Stimulated activated naive CD8-positive, alpha-beta T cell treated with anti-CD3 and anti-CD28 coated beads, Interleukin-15, amount 100 ng/mL, for 72 hours (primary cell): ENCODE data around the gene TMEM231.
A peak's percentile ranks its signal among the peaks of the same experiment; 100 is the strongest.
"Not testable (repeated sequence)": the region's sequence is repeated elsewhere in the genome, so short reads cannot be mapped to it uniquely, and the experiment has no call there.

Experiments
- ATAC-seq: fragments of 150-1000 bp; cut with Tn5 transposase; 2 replicates; pipeline ENCODE4 v1.10.0; 2021; ENCODE audit warnings: mild to moderate bottlenecking, moderate library complexity
- DNase-seq, 2 donors: peaks; one replicate each; pipeline ENCODE4 v3.0.0; 2021 to 2022
- H3K27ac Mint-ChIP-seq, 2 donors: one replicate each; pipeline ENCODE4 v1.8.0; 2022; ENCODE audit warnings: mild to moderate bottlenecking in 2 of 2, mixed read lengths in 2 of 2, moderate library complexity in 2 of 2
- H3K27me3 Mint-ChIP-seq: one replicate; pipeline ENCODE4 v1.8.0; 2022; ENCODE audit warnings: mixed read lengths
- H3K4me1 Mint-ChIP-seq: one replicate; pipeline ENCODE4 v1.8.0; 2022; ENCODE audit warnings: mild to moderate bottlenecking, mixed read lengths
- H3K4me3 Mint-ChIP-seq, 2 donors: one replicate each; pipeline ENCODE4 v1.8.0; 2022; ENCODE audit warnings: mild to moderate bottlenecking in 2 of 2, mixed read lengths in 2 of 2, moderate library complexity in 1 of 2
- H3K9me3 Mint-ChIP-seq, 2 donors: one replicate each; pipeline ENCODE4 v1.8.0; 2022; ENCODE audit warnings: mixed read lengths in 2 of 2

The TMEM231 gene

GRCh38 chr16:75527825-75528299, 28.2 kb downstream of the TMEM231 start:
- H3K4me1 Mint-ChIP-seq, result no peaks in the 10 kb centered on the region
- DNase-seq (no peak), ATAC-seq (no peak)
- no peaks in the 10 kb centered on the region for H3K9me3 Mint-ChIP-seq
- H3K27ac Mint-ChIP-seq, result no peak overlapping the region
- H3K4me3 Mint-ChIP-seq, result no peak overlapping the region
- H3K27me3 Mint-ChIP-seq, result peaks cover 7% of the 10 kb centered on the region

GRCh38 chr16:75526032-75526790, 29.8 kb downstream of the TMEM231 start:
- DNase-seq, result no peak
- Mint-ChIP-seq H3K9me3 (no peaks in the 10 kb centered on the region), H3K4me3 (no peak overlapping the region), H3K27me3 (no peaks in the 10 kb centered on the region), H3K4me1 (no peaks in the 10 kb centered on the region), H3K27ac (no peak overlapping the region)
- ATAC-seq, result no peak

GRCh38 chr16:75519175-75519574, 36.9 kb downstream of the TMEM231 start:
- Mint-ChIP-seq H3K27ac (no peak overlapping the region), H3K4me3 (no peak overlapping the region), H3K9me3 (no peaks in the 10 kb centered on the region), H3K27me3 (no peaks in the 10 kb centered on the region), H3K4me1 (peaks cover 12% of the 10 kb centered on the region)
- ATAC-seq (no peak), DNase-seq (no peak)

- not testable (repeated sequence) for H3K9me3 Mint-ChIP-seq, H3K27me3 Mint-ChIP-seq
- DNase-seq, result peak in 1 of 2 donors; percentile 33
- Mint-ChIP-seq H3K27ac (peak overlapping the region in 1 of 2 donors; percentile 70), H3K4me1 (peaks cover 18% of the 10 kb centered on the region), H3K4me3 (peak overlapping the region; percentile 89 to 94)
- ATAC-seq, result peak; percentile 60
Measured at GRCh38 chr16:75516189-75516966, 39.7 kb downstream of the TMEM231 start.

- H3K27ac Mint-ChIP-seq, result no peak overlapping the region
- H3K27me3 Mint-ChIP-seq, result no peaks in the 10 kb centered on the region
- no peak for ATAC-seq
- peaks cover 18% of the 10 kb centered on the region for H3K4me1 Mint-ChIP-seq
- H3K4me3 Mint-ChIP-seq, result no peak overlapping the region
- H3K9me3 Mint-ChIP-seq, result no peaks in the 10 kb centered on the region
- DNase-seq, result no peak
Measured at GRCh38 chr16:75514296-75514695, 41.8 kb downstream of the TMEM231 start.

GRCh38 chr16:75506574-75506973, 49.5 kb downstream of the TMEM231 start:
- H3K9me3 Mint-ChIP-seq, result no peaks in the 10 kb centered on the region
- no peak overlapping the region for H3K4me3 Mint-ChIP-seq
- peaks cover 21% of the 10 kb centered on the region for H3K27me3 Mint-ChIP-seq
- no peak for DNase-seq
- H3K4me1 Mint-ChIP-seq, result peaks cover 5% of the 10 kb centered on the region
- no peak for ATAC-seq
- H3K27ac Mint-ChIP-seq, result peak overlapping the region in 1 of 2 donors; percentile 24

- ATAC-seq, result no peak
- no peaks in the 10 kb centered on the region for H3K9me3 Mint-ChIP-seq
Measured at GRCh38 chr16:75506107-75506506, 49.9 kb downstream of the TMEM231 start.

GRCh38 chr16:75503801-75504200, 52.3 kb downstream of the TMEM231 start:
- no peak for ATAC-seq
- H3K27ac Mint-ChIP-seq, result no peak overlapping the region

More at GRCh38 chr16:75506107-75506506, 49.9 kb downstream of the TMEM231 start:
- peaks cover 5% of the 10 kb centered on the region for H3K4me1 Mint-ChIP-seq
- H3K27ac Mint-ChIP-seq, result no peak overlapping the region
- peaks cover 21% of the 10 kb centered on the region for H3K27me3 Mint-ChIP-seq
- no peak for DNase-seq
- no peak overlapping the region for H3K4me3 Mint-ChIP-seq

GRCh38 chr16:75502916-75503605, 53.0 kb downstream of the TMEM231 start:
- DNase-seq (no peak), ATAC-seq (no peak)
- Mint-ChIP-seq H3K9me3 (no peaks in the 10 kb centered on the region), H3K27me3 (peaks cover 13% of the 10 kb centered on the region), H3K4me3 (no peak overlapping the region), H3K27ac (no peak overlapping the region), H3K4me1 (peaks cover 5% of the 10 kb centered on the region)

More at GRCh38 chr16:75503801-75504200, 52.3 kb downstream of the TMEM231 start:
- no peak for DNase-seq
- Mint-ChIP-seq H3K9me3 (no peaks in the 10 kb centered on the region), H3K4me3 (no peak overlapping the region), H3K4me1 (peaks cover 5% of the 10 kb centered on the region), H3K27me3 (peaks cover 18% of the 10 kb centered on the region)

GRCh38 chr16:75501820-75502219, 54.2 kb downstream of the TMEM231 start:
- DNase-seq, H3K4me3 Mint-ChIP-seq, H3K27ac Mint-ChIP-seq, ATAC-seq, H3K9me3 Mint-ChIP-seq, H3K4me1 Mint-ChIP-seq: not testable (repeated sequence)
- peaks cover 25% of the 10 kb centered on the region for H3K27me3 Mint-ChIP-seq

GRCh38 chr16:75501359-75501758, 54.7 kb downstream of the TMEM231 start:
- H3K27ac Mint-ChIP-seq, result no peak overlapping the region
- H3K27me3 Mint-ChIP-seq, result peaks cover 23% of the 10 kb centered on the region
- peaks cover 5% of the 10 kb centered on the region for H3K4me1 Mint-ChIP-seq
- no peak for ATAC-seq
- H3K4me3 Mint-ChIP-seq, result no peak overlapping the region
- no peaks in the 10 kb centered on the region for H3K9me3 Mint-ChIP-seq
- no peak for DNase-seq

- not testable (repeated sequence) for DNase-seq, H3K4me1 Mint-ChIP-seq, H3K27ac Mint-ChIP-seq, H3K4me3 Mint-ChIP-seq, H3K9me3 Mint-ChIP-seq, ATAC-seq
- H3K27me3 Mint-ChIP-seq, result peaks cover 35% of the 10 kb centered on the region
Measured at GRCh38 chr16:75498605-75499322, 57.3 kb downstream of the TMEM231 start.

- Mint-ChIP-seq H3K27me3 (peaks cover 41% of the 10 kb centered on the region), H3K4me3 (no peak overlapping the region), H3K27ac (peak overlapping the region in 1 of 2 donors; percentile 23), H3K9me3 (no peaks in the 10 kb centered on the region), H3K4me1 (peaks cover 9% of the 10 kb centered on the region)
- DNase-seq (no peak), ATAC-seq (no peak)
Measured at GRCh38 chr16:75497558-75497957, 58.5 kb downstream of the TMEM231 start.

- peak; percentile 17 to 18 for DNase-seq
- Mint-ChIP-seq H3K4me1 (peaks cover 9% of the 10 kb centered on the region), H3K27ac (peak within 1 kb of the TSS; percentile 42 to 52)
Measured at GRCh38 chr16:75495076-75495674, 60.9 kb downstream of the TMEM231 start, which contains the start of gene CHST6. CHST6 (minus strand) TSS chr16:75495441; CDS start chr16:75479828, 15,613 bp downstream.

More at GRCh38 chr16:75495076-75495674, 60.9 kb downstream of the TMEM231 start, which contains the start of gene CHST6:
- Mint-ChIP-seq H3K27me3 (peaks cover 41% of the 10 kb centered on the region), H3K4me3 (peak within 1 kb of the TSS; percentile 66 to 67), H3K9me3 (no peaks in the 10 kb centered on the region)
- ATAC-seq, result peak; percentile 75
